ENCODE measurements around the gene ANKS1A.
A peak's percentile ranks its signal among the peaks of the same experiment; 100 is the strongest.

ANKS1A gene

DNA sequence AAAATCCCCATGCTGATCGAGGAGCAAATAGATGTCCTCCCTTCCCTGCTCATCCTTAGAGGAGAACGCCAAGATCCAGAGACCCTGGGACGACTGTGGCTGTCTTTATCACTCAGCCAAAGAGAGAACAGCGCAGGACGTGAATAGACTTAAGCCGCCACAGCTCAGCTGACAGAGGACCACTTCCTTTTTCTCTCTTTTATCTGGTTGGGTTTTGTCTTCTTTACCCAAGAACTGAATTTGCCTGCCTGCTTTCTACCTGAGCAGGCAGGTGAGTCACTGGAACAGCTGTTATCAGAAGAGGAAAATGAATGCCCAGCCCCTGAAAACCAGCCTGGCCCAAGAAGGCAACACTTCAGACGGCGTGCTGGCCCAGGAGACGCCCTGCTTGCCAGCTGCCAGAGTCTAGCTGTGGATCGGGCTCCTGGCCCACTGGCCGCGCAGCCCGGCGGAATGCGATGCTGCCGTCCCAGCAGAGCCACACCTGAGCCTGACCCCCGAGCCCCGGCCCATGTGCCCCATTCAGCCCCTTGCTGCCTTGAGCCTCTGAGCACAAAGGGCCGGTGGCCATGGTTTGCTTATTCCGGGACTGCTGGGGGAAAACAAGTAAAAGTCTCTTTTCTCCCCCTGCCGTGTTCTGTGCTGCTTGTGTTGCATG lies 169.9 kb downstream of the ANKS1A start:
- DNase-seq, result peak; percentile 48

DNA sequence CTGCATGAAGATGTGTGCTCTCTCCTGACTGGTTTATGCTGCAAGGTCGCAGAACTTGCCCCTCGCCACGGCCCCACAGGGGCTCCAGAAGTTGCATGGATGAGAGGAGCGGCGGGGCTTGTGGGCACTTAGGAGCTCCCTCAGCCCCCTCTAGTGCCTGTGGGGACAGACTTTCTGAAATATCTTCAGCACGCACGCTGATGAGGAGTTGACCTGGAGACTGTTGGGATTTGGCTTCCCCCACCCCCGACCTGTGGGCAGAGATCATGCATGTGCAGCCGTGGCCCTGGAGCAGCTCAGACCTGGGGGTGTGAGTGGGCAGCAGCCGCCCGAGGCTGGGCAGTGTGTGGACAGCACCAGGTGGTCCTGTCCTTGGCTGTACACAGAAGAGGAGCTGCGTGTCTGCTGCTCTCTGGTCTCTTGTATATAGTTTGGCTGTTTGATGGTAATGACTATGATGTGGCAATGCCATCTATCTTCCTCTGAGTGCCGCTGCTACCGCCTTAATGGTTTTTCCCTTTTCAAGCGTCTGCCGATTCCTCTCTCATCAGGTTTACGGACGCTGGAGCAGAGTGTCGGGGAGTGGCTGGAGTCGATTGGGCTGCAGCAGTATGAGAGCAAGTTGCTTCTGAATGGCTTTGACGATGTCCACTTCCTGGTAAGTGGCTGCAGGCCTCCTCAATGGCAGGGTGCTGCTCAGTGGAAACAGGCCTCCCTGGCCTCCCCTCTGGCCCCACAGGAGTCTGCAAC lies 170.7 kb downstream of the ANKS1A start:
- DNase-seq, result no peak

DNA sequence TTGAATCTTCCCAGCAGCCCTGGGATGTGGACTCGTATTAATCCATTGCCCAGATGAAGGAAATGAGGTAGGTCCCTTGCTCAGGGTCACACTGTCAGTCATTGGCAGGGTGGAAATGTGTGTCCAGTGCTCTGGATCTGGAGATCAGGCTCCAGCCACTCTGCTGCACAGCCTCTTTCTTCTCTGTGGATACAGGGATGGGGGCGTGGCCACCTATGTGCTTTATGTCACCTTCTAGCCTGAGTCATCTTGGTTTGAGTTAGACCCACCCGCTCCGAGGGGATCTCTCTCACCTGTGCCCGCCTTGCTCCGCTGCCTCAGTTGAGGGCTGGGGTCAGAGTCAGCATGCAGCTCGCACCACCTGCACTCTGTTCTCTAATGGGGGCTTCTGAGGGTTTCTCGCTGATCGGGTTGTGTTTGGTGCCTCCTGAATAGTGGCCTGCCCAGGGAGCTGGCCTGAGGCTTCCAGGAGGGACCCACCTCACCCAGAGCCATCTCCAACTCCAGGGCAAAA lies 172.1 kb downstream of the ANKS1A start:
- no peak for DNase-seq

DNA sequence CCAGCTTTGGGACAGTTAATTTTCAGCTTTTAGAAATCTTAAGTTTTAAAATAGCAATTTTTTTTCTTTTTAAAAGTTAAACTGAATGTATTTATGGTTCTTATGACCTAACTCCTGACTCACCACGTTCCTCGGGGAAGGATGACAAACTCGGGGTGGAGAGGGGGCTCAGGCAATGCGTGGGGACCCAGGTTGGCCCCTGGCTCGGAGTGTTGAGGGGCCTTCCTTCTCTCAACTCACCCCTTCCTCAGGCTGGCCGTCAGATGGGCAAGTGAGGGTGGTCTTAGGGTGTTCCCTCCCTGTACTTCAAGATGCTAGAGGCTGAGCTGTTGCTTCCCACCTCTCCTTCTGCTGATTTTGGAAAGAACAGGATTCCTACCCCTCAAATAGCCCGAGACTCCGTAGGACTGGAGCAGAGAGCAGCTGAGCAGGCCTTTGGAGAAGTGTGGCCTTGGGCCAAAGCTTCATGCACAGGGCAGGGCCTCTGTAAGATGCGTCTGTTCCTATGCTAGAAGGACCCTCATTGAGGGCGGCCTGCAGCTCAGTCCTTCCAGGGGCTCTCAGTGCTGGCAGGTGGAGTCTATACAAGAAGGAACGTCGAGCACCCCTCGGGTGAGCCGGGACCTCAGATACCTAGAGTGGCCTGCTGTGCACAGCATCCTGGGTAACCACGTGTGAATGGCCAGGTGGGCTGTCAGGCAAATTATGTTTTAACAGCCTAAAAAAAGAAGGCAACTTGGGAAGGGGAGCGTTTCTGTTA lies 172.8 kb downstream of the ANKS1A start:
- no peak for DNase-seq

DNA sequence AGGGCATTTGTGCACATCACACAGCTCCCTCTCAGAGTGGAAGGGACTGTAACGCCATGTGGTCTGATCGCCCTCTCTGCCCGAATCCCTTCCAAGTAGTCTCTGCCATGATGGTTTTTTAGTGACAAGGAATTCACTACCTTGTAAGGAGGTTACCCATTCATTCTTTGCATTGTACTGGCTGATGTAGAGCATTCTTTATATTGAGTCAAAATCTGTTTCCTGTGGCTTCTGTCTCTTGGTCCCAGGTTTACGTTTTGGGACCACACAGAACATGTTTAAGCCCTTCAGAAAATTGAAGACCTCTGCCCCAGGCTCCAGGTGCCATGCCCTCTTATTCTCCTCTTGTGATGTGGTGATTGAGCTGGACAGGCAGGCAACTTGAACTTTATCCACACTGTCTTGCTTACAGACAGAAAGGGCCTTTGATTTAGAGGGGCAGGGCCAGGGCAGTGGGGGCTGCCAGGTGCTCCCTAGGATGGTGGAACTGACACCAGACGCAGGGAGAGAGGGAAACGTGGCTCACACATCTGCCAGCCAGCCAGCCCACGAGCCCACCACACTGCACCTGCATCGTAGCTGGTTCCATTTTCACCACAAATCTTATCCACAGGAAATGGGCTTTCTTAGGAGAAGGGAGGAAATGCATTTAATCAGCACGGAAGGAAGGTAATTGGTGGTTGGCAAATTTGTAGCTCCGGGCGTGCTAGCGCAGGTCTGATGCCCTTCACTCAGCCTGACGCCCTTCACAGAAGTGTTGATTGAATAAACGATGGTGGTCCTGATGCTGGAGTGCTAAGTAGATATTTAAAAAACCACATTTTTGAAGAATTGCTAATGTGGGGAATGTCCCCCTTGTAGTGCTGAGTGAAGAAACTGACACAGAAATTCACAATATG lies 173.9 kb downstream of the ANKS1A start:
- no peak for DNase-seq

DNA sequence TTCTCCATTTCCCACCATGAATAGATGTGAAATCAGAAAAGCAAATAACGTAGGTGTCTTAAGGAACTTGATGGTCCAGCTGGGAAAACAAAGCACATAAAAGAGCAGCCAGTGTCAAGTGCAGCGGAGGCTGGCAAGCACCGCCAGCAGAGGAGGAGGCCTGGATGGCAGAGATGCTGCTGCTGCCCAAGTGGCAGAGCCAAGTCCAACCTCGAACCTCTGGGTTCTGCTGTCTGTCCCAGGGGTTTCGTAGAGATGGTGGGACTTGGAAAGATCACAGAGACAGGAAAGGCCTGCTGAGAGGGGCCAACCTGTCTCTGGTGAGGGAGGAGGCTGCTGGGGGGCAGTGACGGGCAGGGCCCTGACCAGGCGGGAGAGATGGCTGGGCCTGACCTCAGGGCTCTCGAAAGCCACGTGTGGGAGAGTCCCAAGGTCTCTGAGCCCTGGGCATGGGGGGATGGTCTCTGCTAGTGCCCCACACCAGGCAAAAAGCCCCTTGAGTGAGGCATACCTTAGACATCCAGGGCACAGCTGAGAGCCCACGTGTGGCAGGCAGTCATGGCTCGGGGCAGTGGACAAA lies 174.7 kb downstream of the ANKS1A start:
- DNase-seq, result no peak

DNA sequence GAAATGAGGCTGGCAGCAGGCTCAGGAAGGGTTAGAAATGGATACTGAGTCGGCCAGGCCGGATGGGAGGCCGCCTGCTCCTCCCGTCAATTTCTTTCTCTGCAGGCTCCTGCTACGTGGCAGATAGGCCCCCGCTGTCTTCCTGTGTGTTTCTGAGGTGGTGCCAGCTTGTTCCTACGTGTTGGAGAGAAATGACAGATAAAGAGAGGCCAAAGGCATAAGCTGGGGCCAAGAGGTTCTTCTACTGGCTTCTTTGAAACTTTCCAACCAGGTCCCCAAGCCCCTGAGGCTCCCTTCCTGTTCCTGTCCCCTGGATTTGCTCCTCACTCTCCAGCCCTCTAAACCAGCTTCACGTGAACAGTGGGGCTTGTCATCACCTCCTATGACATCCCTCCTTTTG lies 175.2 kb downstream of the ANKS1A start:
- DNase-seq, result no peak

DNA sequence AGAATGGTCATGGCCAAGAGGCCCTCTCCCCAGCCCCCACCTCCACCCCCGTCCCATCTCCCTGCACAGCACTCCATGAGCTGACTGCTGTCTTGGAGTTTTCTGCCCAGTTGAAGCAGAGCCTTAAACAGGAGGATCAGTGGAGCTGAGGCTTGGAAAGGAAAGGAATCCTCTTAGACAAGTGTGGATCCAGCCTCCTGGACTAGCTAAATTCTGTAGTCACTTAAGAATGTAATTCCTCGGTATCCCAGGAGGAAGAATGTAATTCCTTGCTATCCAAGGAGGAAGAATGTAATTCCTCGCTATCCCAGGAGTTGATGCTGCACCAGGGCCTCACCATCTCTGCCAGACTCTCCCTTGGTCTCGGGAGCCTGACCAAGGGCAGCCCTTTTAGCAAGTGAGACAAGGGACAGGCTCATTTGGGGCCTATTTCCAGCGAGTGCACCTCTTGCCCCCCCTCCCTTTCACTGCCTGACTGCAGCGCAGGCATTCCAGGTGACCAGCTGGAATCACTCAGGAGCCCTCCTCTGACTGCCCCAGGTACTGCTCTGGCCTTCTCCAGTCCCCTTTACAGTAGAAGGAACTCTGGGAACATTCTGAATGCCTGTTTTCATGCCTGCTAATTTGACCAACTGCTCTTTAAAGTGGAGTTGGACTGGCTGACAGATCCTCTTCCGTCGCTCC lies 175.8 kb downstream of the ANKS1A start:
- DNase-seq, result no peak

DNA sequence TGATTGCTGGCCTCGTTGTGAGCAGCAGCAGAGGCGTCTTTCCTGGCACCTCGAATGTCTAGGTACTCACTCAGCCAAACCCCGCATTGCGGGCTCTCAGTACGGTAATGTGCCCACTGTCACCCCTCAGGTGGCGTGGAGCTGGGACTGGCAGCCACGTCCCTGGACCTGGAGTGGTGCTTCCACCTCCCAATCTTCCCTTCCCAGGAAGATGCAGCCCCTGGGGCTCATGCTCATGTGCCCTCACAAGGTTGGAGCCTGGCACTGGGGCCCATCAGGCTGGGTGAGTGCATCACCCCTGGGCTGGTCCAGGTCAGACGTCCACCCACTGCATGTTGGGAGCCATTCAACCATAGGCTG lies 176.4 kb downstream of the ANKS1A start:
- DNase-seq, result no peak

DNA sequence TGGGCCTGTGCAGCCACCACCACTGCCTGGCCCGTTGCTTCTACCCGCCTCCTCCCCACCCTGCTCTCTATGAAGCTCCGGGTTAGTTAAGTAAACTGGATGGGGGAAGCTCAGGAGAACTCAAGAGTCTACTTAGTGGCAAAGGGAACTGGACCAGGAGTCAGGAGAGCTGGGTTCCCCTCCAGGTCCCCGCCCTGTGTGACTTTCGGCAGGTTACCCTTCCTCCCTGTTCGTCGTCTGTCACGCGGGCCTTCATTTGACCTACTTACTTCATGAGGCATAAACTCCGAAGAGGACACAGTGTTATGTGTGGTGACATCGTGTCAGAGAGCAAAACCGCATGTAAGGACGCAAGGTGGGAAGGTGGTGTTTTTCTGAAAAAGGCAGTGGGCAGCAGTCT lies 176.8 kb downstream of the ANKS1A start:
- no peak for DNase-seq

DNA sequence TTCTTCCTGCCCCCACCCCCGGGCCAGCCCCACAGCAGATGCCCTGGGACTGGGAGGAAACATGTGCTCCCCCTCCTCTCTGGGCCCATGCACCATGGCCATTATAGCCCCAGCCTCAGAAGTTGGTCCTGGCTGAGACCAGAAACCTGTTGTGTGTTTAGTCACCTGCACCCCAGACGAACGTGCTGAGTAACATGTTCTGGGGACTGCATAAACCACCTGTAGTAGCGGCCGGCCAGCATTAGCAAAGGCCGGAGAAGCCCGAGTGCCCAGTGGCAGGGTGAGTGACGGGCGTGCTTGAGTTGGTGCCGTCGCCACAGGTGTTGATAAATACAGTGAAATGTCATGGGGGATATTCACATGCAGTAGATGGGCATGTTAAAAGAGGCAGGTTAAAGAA lies 178.2 kb downstream of the ANKS1A start:
- DNase-seq, result no peak

DNA sequence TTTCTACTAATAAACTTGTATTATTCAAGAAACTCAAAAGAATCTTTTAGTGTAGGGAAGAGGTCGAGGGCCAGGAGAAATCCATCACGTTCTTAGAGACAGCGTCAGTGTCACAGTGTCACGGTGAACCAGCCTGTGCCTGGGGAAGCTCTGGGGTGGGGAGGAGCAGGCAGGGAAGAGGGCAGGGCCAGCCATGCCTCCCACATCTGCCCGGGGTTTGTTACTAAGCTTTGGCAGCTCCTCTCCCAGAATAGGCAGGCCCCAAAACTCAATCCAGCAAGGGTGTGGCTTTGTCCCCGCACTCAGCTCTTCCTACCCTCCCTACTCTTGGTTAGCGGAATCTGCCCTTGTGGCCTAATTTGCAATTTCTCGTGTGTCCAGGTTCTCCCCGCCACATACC lies 179.2 kb downstream of the ANKS1A start:
- no peak for DNase-seq

DNA sequence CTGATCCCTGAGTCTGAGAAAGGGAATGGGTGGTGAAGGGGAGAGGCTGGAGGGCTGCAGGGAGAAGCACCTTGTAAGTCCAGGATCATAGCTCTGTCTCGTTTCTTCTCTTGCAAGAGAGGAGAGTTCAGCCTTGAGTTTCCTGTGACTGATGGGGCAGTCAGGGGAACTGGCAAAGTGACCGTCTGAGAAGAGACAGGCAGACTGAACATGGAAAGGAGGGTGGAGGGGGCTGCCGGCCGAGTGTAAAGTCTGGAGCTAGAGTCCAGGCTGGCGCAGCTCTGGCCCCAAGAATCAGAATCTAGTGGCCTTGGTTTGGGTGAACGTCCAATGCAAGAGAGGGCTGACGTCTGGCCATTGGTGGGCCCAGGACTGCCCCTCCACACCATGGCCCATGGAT lies 179.6 kb downstream of the ANKS1A start:
- no peak for DNase-seq

DNA sequence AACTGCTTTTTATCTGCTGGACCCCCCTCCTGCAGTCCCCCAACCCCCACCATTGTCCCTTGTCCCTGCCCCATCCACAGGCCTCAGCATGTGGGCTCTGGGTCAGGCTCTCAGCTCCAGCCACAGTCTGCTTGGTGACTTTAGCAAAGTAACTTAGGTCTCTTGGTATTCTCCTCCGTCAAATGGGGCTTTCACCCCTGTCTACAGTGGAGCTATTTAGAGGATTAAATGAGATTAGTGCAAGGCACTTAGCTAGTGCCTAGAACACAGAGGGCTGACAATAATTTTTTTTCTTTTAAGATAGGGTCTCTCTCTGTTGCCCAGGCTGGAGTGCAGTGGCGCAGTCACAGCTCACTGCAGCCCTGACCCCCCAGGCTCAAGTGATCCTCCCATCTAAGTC lies 180.2 kb downstream of the ANKS1A start:
- no peak for DNase-seq

DNA sequence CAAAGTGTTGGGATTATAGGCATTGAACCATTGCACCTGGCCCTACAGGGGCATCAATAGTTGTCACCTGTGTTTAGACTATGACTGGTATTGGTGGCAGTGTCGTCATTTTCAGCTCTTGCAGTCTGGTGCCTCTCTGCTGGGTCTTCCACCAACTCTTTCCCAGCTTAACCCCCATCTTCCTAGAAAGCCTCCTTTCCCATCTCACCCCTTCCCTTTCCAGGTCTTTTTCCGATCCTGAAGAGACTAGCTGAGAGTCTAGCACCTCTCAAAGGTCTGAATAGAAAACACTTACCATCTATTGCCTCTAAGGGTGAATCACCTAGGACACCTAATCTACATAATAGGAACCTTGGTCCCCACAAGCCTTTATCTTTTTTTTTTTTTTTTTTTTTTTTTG lies 181.1 kb downstream of the ANKS1A start:
- no peak for DNase-seq

DNA sequence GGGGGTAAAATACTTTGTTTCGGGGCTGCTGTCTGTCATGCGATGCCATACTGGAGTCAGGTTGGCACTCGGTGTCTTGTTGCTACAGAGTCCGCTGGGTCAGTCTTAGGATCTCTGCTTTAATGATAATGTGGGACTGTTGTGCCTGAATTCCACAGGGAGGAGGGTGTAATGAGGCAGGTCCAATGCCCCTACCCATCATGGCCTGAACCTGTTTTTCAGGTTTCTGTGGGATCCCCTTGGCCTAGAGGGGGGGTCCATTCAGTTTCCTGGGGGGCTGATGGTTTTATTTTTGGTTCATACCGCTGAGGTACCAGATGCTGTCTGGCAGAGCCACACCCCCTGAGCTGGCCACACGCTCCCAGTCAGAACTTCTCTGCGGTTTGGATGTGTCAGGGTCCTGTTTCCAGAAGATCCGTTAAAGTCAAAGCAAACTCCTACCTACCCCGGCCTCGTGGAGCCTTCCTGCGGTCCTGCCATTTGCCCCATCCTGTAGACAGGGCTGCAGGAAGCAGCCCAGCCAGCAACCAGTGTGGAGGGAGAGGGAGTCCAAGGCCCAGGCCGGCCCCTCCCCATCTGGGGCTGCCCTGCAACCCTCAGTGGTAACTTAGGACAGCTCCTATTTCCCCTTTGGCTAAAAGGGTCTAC lies 182.4 kb downstream of the ANKS1A start:
- DNase-seq, result no peak

DNA sequence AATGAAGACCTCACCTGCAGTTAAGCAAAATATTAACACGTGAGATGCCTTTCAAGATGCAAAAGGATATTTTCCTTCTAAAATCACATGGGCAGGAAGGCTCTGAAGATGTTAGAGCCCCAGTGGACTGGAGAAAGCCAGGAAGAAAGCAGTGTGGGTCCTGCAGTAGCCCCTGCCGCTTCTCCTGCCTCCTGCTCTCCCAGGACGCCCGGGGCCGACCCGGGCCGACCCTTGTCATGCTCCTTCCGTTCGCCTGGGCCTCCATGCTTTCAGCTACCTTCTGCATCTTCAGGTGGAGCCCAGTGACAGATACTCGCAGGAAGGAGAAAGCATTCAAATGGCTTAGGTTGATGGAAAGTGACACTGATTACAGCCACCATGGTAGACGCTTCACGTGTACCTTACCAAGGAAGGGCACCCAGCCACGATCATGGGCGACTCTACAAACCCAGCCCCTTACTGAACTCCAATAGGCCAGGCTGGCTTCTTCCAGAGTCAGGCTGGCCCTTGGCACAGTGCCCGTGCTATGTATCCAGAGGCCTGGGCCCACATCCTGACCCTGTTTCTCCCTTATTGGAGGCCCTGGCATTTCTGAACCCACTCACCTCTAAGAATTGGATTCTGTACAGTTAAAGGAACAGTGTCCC lies 183.1 kb downstream of the ANKS1A start:
- DNase-seq, result no peak

DNA sequence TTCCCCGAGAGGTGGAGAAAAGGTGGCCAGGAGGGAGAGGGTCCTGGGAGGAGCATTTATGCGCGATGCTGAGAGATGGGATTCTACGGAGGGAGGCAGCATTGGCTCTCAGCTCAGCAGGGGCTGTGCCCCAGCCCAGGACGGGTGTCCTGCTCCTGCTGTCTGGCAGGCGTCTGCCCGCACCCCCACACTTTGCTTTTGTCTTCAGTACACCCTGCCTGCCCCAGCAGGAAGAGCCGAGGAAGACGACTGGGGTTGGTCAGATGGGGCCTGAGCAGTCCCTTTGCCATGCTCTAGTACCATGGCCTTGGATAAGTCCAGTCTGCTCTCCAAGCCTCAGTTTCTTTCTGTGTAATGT lies 183.6 kb downstream of the ANKS1A start:
- no peak for DNase-seq

DNA sequence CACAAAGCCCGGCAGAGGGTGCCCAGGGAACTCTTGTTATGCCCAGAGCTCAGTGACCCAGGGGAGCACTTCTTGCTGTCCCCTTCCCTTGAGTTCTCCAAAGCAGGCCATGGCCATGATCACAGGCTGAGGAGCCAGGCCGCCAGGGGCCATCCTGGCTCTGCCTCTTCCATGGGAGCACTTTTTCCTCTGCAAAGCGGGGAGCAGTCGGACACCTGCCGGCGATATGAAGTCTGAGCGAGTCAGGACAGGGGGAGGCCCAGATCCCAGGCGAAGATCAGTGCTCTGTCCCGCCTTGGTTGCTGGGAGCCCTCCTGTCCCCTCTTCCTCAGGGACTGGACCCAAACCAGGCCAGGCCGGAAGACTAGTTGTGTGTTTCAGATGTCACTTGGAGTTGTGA lies 184.2 kb downstream of the ANKS1A start:
- DNase-seq, result no peak

DNA sequence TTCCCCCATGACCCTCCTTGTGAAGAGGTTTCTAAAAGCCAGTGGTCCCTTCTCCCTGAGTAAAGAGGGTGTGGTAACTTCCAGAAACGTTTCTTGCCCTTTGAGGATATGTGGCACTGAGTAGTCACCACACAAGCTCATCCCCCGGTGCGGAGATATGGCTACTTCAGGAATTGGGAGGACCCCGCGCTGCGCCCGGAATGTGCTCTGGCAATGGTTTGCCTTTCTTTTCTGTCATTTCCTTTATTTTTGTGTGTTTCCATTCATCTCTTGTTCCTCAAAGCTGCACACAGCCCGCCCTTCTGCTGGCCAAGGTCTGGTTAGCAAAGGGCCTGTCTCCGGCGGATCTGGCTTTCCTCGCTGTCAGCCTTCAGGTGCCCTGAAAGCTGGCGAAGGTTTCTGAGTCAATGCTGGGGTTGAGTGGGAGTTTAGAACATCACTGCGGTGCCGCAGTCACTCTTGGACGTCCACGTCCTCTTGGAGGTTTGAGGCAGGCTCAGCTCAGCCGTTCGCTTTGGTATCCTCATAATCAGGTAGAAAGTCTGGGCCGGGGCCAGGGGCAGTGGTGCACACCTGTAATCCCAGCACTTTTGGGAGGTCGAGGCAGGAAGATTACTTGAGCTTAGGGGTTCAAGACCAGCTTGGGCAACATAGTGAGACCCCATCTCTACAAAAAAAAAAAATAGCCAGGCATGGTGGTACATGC lies 184.9 kb downstream of the ANKS1A start:
- no peak for DNase-seq

All from MV-4-11 (cell line).